HG03565 (cell line): ENCODE measurements around the gene UBE2L3.
"Not testable (repeated sequence)": the region's sequence is repeated elsewhere in the genome, so short reads cannot be mapped to it uniquely, and the experiment has no call there.

ENCODE experiments used
- ATAC-seq: cut with Tn5 transposase; IDR thresholded peaks from one replicate; pipeline ENCODE4 v1.9.1; 2021; ENCODE audit warnings: mild to moderate bottlenecking, moderate library complexity; ENCODE audit not compliant: unreplicated experiment

Gene UBE2L3

GRCh38 chr22:21599053-21599893 is 31.8 kb downstream of the UBE2L3 start:
- ATAC-seq: no peak

DNA sequence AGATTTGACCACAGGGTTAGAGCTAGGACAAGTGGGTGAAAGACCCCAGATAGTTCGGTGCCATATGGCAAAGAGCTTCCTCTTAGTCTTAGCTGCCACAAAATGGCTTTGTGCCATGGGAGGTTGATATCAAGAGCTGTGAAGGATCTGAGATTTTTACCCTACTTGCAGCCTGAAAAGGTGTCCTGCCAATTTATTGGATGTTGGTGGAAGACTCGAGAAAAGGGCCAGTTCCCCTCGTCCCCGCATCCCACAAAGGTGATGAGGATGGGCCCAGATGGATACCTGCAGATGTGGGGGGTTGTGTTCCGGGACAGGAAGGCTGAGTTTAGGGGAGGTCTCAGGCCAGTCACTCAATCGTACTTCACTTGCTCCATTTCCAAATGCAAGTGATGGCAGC is 35.1 kb downstream of the UBE2L3 start:
- no peak for ATAC-seq

DNA sequence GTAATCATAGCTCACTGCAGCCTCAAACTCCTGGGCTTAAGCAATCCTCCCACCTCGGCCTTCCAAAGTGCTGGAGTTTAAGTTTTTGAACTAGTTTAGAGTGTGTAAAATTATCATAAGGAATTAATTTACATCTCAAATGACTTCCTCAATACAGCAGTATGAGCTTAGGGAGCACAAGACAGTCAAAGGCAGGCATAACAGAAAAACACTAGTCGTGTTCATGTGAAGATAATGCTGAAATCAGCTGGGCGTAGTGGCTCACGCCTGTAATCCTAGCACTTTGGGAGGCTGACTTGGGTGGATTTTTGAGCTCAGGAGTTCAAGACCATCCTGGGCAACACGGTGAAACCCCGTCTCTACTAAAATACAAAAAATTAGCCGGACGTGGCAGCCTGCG is 36.5 kb downstream of the UBE2L3 start:
- ATAC-seq: no peak

DNA sequence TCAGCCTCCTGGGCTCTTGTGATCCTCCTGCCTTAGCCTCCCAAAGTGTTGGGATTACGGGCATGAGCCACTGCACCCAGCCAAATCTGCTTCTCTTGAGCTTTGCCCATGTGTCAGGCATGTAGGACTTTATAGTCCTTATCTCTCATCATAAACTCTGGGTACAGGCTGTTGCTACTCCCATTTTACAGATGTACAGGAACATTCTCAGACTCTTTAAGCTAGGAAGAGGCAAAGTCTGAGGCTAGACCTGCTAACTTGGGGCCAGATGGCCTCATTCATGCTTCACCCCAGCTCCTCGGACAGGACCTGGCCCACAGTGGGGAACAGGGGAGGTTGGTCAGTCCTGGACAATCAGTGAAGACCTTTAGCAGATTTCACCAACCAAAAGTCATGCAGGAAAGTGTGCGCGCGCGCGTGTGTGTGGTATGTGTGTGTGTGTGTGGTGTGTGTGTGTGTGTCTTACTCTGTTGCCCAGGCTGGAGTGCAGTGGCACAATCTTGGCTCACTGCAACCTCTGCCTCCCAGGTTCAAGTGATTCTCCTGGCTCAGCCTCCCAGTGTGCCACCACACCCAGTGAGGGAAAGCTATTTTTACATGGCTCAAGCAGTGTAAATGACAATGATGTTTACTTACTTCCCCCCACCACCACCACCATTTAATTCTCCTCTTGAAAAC is 38.5 kb downstream of the UBE2L3 start:
- no peak for ATAC-seq

DNA sequence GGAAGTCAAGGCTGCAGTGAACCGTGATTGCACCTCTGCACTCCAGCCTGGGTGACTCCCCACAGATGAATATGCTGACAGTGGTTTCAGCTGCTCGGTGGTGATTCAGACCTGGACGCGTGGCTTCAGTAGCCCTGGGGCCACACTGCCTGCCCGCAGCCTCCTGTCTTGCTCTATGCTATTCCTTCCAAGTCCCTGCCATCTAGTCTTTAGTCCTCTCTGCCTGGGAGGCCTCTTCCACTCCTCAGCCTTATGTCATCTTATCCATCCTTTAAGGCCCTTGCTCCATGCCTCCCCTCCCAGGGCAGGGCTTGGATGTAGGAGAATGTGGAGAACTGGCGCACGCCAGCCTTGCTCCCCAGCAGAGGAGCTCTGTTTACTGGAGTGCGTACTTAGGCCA is 39.3 kb downstream of the UBE2L3 start:
- no peak for ATAC-seq

DNA sequence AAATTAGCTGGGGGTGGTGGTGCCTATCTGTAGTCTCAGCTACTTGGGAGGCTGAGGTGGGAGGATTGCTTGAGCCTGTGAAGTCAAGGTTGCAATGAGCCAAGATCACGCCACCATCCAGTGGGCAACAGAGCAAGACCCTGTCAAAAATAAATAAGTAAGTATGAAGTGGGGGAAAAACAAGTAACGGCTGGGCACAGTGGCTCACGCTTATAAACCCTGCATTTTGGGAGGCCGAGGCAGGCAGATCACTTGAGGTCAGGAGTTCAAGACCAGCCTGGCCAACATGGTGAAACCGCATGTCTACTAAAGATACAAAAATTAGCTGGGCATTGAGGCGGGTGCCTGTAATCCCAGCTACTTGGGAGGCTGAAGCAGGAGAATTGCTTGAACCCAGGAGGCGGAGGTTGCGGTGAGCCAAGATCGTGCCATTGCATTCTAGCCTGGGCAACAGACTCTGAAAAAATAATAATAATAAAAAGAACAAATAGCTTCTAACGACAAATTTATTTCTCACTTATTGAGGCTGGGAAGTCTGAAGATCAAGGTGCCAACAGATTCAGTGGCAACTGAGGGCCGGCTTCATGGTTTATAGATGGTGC is 42.1 kb downstream of the UBE2L3 start:
- not testable (repeated sequence) for ATAC-seq

GRCh38 chr22:21611210-21611977 is 43.9 kb downstream of the UBE2L3 start:
- ATAC-seq: no peak

GRCh38 chr22:21612858-21613257 is 45.3 kb downstream of the UBE2L3 start:
- no peak for ATAC-seq

DNA sequence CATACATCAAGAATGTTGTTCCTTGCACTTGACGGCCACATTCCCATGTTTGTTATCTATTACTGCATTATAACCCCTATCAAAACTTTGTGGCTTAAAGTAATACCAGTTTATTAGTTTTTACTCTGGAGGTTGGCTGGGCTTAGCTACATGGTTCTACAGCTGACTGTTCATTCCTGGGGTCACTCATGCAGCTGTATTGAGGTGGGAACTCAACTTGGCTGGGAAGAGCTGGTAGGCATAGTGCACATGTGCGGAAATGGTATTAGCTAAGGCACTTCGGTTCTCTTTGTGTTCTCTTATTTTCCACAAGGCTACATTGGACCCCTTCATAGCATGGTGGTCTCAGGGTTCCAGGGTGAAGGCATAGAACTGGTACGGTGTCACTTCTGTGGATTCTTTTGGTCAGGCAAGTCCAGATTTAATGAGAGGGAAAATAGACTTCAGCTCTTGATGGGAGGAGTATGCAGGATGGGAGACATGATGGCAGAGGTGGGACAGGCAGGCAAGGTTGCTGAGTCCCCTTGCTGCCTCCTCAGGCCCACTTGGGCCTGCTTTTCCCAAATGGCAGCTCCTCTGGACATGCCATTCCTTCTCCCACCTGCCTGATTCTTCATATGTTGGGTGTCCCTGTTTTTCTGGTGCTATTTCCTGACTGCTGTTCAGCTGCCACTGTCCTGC is 46.2 kb downstream of the UBE2L3 start:
- no peak for ATAC-seq

GRCh38 chr22:21615731-21616130 is 48.2 kb downstream of the UBE2L3 start:
- no peak for ATAC-seq

DNA sequence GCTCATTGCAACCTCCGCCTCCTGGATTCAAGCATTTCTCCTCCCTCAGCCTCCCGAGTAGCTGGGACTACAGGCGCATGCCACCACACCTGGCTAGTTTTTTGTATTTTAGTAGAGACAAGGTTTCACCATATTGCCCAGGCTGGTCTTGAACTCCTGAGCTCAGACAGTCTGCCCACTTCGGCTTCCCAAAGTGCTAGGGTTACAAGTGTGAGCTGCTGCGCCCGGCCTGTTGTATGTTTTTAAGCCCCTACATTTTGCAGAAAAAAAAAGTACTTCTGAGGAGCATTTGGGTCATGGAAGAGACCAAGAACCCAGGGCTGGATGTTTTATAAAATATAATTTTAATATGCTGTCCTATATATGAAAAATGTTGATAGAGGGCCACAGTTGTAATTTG is 49.8 kb downstream of the UBE2L3 start:
- not testable (repeated sequence) for ATAC-seq

DNA sequence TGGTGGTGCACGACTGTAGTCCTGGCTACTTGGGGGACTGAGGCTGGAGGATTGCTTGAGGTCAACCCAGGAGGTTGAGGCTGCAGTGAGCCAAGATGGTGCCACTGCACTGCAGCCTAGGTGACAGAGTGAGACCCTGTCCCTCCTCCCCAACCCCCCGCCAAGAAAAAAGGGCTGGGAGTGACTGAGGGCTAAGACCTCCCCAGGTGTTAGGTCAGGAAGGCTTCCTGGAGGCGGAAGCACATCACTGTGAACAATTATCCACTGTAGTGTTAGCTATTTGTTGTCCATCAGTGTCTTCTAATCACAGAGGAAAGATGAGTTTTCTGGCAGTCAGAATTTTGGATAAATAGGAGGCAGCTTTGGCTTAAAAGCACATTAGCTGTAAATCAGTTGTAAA is 53.5 kb downstream of the UBE2L3 start:
- no peak for ATAC-seq

- no peak for ATAC-seq
Measured at GRCh38 chr22:21622011-21622918, 54.8 kb downstream of the UBE2L3 start.

DNA sequence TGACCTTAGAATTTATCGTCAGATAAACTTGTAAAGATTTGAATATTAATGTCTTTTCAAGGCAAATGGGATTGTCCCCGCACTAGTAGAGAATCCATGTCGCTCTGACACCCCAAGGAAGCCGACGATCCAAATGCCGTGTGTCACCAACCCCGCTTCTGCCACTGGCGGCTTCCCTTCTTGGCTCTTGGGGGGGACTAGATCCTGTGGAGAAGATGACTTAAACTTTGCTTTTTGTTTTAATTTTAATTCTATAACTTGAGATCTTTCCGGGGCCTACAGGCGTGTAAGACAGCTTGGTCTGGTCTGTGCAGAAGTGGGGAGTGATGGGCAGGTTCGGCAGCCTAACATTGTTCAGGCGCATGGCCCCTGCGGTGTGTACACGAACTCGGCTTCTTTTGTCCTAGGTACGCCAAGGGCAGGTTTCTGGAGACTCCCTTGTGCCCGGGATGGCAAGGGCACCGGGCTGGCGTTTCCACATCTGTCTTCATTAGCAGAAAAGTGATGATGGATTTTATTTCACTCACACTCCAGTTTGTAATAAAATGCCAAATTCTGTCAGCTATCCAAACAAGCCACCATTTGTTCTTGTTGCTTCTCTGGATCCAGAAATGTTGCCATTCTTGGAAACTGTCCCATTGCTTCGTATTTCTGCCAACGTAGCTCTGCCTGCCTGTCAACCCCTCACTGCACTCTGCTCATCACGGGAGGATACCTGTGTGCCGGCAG is 55.6 kb downstream of the UBE2L3 start:
- no peak for ATAC-seq

DNA sequence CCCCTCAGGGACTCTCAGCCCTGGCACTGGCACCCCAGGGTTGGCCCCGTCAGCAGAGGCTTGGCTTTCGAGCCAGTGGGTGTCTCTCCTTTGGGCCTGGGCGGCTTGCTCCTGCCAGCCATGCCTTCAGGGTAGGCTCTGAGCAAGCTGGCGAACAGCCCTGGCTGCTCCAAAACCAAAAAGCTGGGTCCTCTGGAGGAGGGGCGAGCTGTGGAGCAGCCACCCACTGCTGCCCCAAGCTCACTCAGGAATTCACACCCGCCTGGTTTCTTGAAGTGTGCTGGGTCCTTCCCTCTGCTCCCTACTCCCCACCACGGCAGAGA is 56.1 kb downstream of the UBE2L3 start:
- no peak for ATAC-seq

DNA sequence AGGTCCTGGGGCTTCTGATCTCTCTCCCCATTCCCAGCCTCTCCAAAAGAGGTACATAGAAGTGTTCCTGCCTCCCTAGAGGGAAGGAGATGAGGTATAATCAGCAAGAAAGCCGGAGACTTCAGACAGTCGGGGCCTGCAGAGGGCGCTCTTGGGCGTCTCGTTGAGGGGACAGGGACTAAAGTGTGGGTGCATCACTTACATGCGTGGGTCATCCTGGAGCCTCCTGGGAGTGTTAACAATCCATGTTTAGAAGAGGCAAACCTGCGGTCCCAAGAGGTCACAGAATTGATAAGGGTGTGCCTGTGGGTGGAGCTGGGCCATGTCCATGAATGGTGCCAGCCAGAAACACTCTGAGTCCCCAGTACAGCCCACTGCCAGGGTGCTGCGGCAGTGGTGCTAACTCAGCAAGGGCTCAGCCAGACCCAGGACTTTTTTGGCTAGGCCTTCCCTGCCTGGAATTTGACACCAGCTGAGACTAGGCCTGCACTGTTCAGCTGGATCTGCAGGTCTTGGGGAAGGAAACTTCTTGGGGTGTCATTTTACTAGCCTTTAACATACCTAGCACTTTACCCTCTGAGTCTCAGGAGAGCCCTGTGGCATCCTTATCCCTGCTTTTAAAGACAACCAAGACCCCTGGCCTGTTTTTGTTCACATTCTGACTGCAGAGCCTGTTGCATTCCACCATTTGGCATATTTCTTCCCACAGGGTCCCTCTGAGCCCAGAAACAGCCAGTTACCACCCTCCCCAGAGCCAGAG is 56.8 kb downstream of the UBE2L3 start:
- no peak for ATAC-seq

DNA sequence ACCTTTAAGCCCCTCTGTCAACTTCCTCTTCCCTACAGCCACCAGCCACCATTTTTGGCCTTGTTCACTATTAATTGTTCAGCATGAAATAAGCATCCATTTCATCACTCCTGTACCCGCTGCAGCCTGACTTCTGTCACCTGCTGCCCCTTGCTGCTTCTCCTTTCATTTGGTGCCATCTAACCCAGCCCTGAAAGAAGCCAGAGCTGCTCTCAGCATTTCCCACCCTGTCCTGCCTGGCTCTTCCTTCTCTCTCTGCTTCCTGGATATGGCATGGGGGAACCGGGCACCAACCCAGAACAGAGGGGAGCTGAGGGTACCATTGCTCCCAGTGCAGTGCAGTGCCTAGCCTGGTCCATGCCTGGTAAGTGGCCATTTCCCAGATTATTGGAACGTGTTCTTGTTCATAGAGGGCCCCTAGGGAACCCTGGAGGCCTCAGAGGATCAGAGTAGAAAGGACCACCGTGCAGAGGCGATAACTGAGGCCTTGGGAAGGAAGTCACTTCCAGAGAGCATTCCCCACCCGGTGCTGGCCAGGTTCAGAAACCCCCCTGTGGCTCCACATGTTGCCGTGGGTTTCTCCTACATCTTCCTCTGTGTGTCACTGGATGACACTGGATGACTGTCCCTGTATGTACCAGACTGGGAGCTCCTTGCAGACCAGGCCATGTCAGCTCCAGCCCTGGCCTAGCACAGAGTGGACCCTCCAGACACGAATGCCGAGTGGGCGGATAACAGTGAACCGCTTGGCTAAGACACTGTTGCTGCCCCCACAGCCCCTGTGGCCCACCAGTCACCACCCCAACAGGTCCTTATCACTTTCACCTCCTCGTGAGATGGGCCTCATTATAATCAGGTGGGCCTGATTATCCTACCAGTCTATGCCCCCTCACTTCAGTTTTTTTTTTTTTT is 57.6 kb downstream of the UBE2L3 start:
- no peak for ATAC-seq
